EL (cell line): ENCODE measurements around the gene SOX10.

Experiments used
- DNase-seq: peaks from one replicate; pipeline ENCODE4 v3.0.0-alpha.2; 2016

SOX10 gene

GRCh38 chr22:37983860-37984791 lies at the start of gene SOX10:
TSS of gene SOX10 (minus strand) at chr22:37984555. CDS start at chr22:37983784, 771 bp downstream.
- no peak for DNase-seq

DNA sequence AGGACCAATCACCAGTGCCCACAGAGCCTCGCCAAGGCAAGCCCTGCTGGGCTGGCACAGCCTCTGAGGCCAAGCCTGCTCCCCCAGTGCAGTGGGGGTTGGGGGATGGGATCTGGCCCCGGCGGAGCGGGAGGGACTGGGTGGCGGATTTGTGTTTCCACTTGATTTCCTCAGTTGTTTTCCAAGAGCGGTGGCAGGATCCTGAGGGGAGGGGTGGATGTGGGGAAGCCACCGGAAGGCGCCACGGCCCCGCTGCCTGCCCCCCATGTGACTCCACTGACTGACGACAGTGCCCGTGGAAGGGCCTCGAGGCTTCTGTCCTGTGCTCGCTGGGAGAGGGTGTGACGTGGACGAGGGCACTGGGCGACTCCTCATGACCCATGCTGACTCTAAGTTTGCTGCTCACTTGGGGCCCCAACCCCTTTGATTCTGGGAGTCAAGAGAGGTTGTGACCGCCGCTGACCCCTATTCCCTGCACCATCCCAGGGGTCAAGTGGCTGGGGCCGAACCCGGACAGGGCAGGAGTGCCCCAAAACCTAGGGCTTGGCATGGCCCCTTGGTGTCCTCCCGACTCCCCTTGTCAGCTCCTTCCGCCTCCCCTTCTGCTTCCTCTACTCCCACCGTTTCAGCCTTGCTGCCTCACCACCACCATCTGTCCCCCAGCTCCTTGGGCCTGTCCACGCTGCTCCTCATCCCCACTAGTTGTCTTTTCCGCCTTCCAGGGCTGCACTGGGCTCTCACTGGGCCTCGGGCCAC lies 49.3 kb upstream of the SOX10 start:
- no peak for DNase-seq

DNA sequence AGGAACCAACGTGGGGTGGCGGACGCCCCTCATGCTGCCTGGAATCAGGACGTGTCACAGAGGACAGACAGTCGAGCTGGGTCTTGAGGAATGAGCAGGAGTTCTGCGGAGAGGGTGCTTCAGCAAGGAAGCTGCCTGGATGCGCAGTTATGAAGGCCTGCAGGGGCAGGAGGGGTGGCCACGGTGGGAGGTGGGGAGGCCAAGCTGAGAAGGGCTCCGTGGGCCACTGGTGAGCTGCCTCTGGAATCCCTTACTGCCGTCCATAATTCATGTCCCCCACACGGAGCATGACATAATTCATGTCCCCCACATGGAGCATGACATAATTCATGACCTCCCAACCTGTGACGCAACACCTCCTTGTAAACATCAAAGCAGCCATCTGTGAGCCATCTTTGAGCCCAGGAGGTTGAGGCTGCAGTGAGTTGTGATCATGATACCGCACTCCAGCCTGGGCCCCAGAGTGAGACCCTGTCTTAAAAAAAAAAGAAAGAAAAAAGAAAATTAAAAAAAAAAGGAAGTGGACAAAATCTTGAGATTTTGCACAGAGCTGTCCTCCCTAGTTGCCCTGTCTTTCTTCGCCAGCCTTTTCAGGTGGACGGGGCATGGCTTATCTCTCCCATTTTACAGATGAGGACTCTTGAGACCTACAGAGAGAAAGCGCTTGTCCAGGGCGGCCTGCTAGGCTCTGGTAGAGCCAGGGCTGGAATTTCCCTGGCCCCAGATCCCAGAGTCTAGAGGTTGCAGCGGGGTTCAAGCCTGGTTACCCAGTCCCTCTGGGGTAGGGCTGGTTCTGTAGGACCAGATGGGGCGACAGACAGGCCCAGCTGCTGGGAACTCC lies 48.5 kb upstream of the SOX10 start:
- DNase-seq: peak; percentile 88

DNA sequence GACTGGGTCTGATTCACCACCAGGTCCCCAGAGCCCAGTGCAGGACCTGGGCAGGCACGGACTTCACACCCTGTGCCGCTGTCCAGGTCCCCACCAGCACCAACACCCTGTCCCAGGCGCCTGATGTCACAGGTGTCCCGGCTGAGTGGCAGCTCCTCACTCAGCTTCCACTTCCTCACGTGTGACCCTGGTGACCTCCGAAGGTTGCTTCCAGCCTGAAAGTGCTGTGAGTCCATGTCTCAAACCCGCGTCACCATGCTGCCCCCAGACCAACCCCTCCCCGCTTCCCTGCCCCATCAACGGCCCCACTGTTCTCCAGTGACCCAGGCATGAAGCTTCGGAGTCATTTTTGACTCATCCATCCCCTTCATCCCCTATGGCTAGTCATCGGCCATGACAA lies 47.1 kb upstream of the SOX10 start:
- DNase-seq: no peak

DNA sequence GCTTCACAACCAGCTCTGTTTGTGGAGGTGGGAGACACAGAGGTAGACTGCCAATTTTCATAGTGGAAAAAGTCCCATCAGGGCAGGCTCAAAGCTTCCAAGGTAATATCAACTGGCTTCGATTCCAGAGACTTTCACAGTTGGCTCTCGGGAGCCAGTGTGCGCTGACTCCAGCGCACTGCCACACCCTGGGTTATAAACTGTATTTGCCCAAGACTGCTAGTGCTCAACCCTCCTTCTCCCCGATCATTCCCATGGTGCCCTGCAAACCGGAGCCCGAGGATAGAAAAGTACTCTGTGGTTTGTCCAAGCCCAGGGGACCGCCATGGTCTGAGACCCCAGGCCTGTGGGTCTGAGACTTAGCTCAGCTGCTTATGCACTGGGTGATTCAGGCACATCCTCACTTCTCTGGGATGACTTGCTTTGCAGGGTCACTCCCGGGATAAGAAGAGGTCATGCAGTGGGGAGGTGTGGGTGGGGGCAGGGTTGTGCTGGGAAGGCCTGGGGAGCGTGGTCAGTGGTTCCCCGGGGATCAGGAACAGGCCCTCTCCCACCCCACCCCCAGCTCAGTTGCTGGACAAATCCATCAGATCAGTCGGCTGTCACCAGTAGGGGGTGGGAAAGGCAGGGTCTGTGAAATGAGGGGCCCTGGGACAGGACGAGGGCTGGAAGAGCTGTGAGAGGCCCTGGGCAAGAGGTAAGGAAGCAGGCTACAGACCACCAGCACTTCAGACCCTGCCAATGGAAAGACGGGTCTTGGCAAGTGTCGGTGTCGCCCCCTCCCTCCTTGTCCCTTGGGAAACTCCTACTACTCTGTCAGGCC lies 46.2 kb upstream of the SOX10 start:
- no peak for DNase-seq

- DNase-seq: no peak
These were observed 45.5 kb upstream of the SOX10 start for GRCh38 chr22:38029901-38030300.

GRCh38 chr22:38029370-38029769 lies 45.0 kb upstream of the SOX10 start:
- no peak for DNase-seq

GRCh38 chr22:38028344-38029130 lies 44.2 kb upstream of the SOX10 start:
- DNase-seq: no peak

- no peak for DNase-seq
These were observed 43.1 kb upstream of the SOX10 start for GRCh38 chr22:38027487-38027886.

GRCh38 chr22:38026130-38027111 lies 42.1 kb upstream of the SOX10 start:
- no peak for DNase-seq

GRCh38 chr22:38025514-38025913 lies 41.2 kb upstream of the SOX10 start:
- DNase-seq: no peak

DNA sequence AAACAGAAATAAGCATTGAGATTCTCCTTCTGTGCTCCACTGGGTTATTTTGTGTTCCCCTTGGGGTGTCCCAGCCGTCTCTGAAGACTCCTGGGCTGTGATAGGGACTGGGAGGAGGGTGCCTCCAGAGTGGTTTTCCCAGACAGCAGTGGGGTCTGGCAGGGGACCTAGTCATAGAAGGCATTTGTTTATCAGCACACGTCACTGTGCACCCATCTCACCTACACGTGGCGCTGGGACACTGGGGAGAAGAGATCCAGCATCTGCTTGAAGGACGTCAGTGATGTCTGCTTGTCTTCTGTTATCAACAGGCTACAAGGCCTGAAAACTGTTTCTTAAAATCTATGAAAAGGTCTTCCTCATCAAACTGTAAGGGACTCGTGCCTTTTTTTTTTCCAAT lies 38.7 kb upstream of the SOX10 start:
- no peak for DNase-seq

DNA sequence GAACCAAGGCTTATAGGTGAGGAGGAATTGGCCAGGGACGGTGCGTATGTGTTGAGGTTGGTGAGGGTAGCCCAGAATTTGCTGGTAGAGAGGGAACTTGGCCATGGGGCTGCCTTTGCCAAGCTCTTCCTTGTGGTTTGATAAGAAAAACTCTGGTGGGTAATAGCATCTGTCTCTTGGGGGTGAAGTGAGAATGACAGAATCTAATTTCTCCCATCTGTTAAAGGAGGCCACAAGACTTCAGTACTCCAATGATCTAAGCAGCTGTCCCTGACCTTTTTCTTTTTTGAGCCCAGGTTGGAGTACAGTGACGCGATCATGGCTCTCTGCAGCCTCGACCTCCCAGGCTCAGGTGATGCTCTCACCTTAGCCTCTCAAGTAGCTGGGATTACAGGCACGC lies 36.9 kb upstream of the SOX10 start:
- no peak for DNase-seq

GRCh38 chr22:38018938-38019827 lies 34.8 kb upstream of the SOX10 start:
- no peak for DNase-seq

- no peak for DNase-seq
These were observed 33.9 kb upstream of the SOX10 start for GRCh38 chr22:38017939-38018885.

DNA sequence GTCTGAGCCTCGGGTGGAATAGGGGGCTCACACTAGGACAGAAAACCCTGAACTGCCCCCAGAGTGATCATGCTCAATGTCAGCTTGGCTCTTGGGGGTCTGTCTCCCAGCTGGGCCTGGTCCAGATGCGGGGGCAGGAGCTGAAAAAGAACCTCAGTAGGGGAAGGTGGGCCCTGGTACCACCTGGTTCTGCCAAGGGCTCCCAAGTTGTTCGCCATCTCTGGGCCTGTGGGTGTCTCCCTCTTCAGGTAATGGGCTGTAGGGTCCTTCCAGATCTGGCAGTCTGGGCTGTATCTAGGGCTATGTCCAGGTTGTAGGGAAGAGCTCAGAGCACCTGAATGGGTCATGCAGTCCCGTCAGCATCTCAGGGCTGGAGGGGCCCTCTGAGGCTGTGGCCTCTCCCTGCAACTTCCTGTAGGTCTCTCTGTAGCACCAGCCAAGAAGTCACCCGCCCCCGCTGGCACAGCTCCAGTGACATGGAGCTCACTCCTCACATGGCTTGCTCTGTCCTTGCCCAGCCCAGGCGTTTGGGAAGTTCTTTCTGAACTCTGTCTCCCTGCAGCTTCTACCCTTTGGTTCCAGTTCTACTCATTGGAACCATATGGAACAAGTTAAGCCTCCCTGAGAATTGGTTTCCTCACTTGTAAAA lies 33.0 kb upstream of the SOX10 start:
- peak; percentile 51 for DNase-seq
